ENCODE measurements around the gene MMP14. TPM values are rescaled to one million over a fixed set of nuclear protein-coding genes. Genes with fewer than 3 reads are reported as not detected.

Gene MMP14
- total RNA-seq, 1 experiment from 2014 or later = 57.2 TPM

GRCh38 chr14:22872033-22872832 lies 35.8 kb downstream of the MMP14 start:
- BruUV-seq (replicated peaks) = TSS peak; percentile 57

GRCh38 chr14:22872833-22873520 lies 36.6 kb downstream of the MMP14 start:
- CTCF ChIA-PET = interaction anchor here (0.6 to 1.4 kb wide), 6 partner anchors 10 to 488 kb away, joined by 3 to 7 read pairs (median 6); no protein-coding TSS in a partner anchor
- H3K4me3 Mint-ChIP-seq (ENCODE audit: unreplicated experiment) = peak overlapping the region; percentile 82
- Histone ChIP-seq H3K4me3 (ENCODE audit: low read depth, low read length) (peak overlapping the region; percentile 91), H3K27me3 (replicated peaks; ENCODE audit: control insufficient read depth, insufficient read depth, low read length) (no peaks in the 10 kb centered on the region), H3K4me1 (peaks cover 9% of the 10 kb centered on the region; the same call in 1 of the 2 replicates), H3K36me3 (ENCODE audit: control insufficient read depth, insufficient read depth, low read length) (peaks cover 7% of the 10 kb centered on the region), H3K9me3 (no peaks in the 10 kb centered on the region)
- no peaks in the 10 kb centered on the region for H3K27me3 Mint-ChIP-seq (ENCODE audit: insufficient read depth, unreplicated experiment)
- H3K4me1 Mint-ChIP-seq (ENCODE audit: low read depth, unreplicated experiment) = peaks cover 8% of the 10 kb centered on the region
- no peak for DNase-seq
- no TSS peak for BruUV-seq (replicated peaks)
- peaks cover 19% of the 10 kb centered on the region for H3K36me3 Mint-ChIP-seq (ENCODE audit: insufficient read depth, unreplicated experiment)
- intact Hi-C loops (cut with micrococcal nuclease; ENCODE audit: unreplicated experiment) = loop anchor here (1.0 to 5.0 kb wide), 5 partner anchors 27 to 311 kb away; partner anchors contain the start of genes AJUBA and RBM23
- TF ChIP-seq CTCF (IDR thresholded peaks at IDR 0.05; ENCODE audit: insufficient read depth in 1 of 2, low read depth in 1 of 2, low read length in 1 of 2, severe bottlenecking in 1 of 2, unreplicated experiment in 1 of 2) = peak in 1 of 2 experiments; percentile 8
- H3K27ac Mint-ChIP-seq (ENCODE audit: unreplicated experiment) = peak overlapping the region; percentile 92
- H3K9me3 Mint-ChIP-seq (ENCODE audit: unreplicated experiment) = no peaks in the 10 kb centered on the region
- POLR2A ChIA-PET = interaction anchor here (0.6 kb wide), 3 partner anchors 29 to 443 kb away, joined by 3 read pairs; no protein-coding TSS in a partner anchor

More at GRCh38 chr14:22872033-22872832, 35.8 kb downstream of the MMP14 start:
- CTCF ChIA-PET = interaction anchor here (0.6 to 1.9 kb wide), 14 partner anchors 13 to 487 kb away, joined by 3 to 10 read pairs (median 5); no protein-coding TSS in a partner anchor
- Mint-ChIP-seq H3K27me3 (ENCODE audit: insufficient read depth, unreplicated experiment) (no peaks in the 10 kb centered on the region), H3K9me3 (ENCODE audit: unreplicated experiment) (no peaks in the 10 kb centered on the region), H3K36me3 (ENCODE audit: insufficient read depth, unreplicated experiment) (peaks cover 19% of the 10 kb centered on the region), H3K27ac (ENCODE audit: unreplicated experiment) (peak overlapping the region; percentile 92), H3K4me1 (ENCODE audit: low read depth, unreplicated experiment) (peaks cover 8% of the 10 kb centered on the region), H3K4me3 (ENCODE audit: unreplicated experiment) (peak overlapping the region; percentile 82)
- peak overlapping the region; percentile 91 for H3K4me3 ChIP-seq (ENCODE audit: low read depth, low read length)
- no peaks in the 10 kb centered on the region for H3K27me3 ChIP-seq (replicated peaks; ENCODE audit: control insufficient read depth, insufficient read depth, low read length)
- POLR2A ChIA-PET = interaction anchor here (0.5 to 1.6 kb wide), 8 partner anchors 28 to 442 kb away, joined by 3 to 5 read pairs (median 4); partner anchors contain the start of gene DAD1
- no peaks in the 10 kb centered on the region for H3K9me3 ChIP-seq
- TF ChIP-seq CTCF (IDR thresholded peaks at IDR 0.05; ENCODE audit: insufficient read depth in 1 of 2, low read depth in 1 of 2, low read length in 1 of 2, severe bottlenecking in 1 of 2, unreplicated experiment in 1 of 2) = peak; percentile 86 to 89
- H3K4me1 ChIP-seq = peaks cover 9% of the 10 kb centered on the region; the same call in 1 of the 2 replicates
- peaks cover 7% of the 10 kb centered on the region; the same call in 1 of the 2 replicates for H3K36me3 ChIP-seq (ENCODE audit: control insufficient read depth, insufficient read depth, low read length)
- DNase-seq = peak; percentile 82 to 86
- intact Hi-C loops (cut with micrococcal nuclease; ENCODE audit: unreplicated experiment) = loop anchor here (1.0 to 5.0 kb wide), 5 partner anchors 28 to 310 kb away; partner anchors contain the start of genes AJUBA and RBM23

Data from Caco-2 (cell line).